ENCODE measurements around the gene DIAPH2.
A peak's percentile ranks its signal among the peaks of the same experiment; 100 is the strongest.

The DIAPH2 gene

GRCh38 chrX:96994093-96994492 is 309.5 kb downstream of the DIAPH2 start:
- no peak overlapping the region for H3K9ac ChIP-seq (ENCODE audit: low read length)
- no peak overlapping the region for H3K4me3 ChIP-seq (ENCODE audit: low read depth, low read length)

GRCh38 chrX:96997196-96997595 is 312.6 kb downstream of the DIAPH2 start:
- peaks cover 2% of the 10 kb centered on the region; the same call in 1 of the 2 replicates for H3K4me1 ChIP-seq (ENCODE audit: control insufficient read depth, insufficient read depth, low read length)
- H3K36me3 ChIP-seq (ENCODE audit: control insufficient read depth, insufficient read depth, low read length) = no peaks in the 10 kb centered on the region
- no peak overlapping the region for H3K4me3 ChIP-seq (ENCODE audit: low read depth, low read length)
- H3K9ac ChIP-seq (ENCODE audit: low read length) = no peak overlapping the region
- no peak overlapping the region for H3K27ac ChIP-seq (ENCODE audit: low read depth, low read length)
- H3K9me3 ChIP-seq (ENCODE audit: control insufficient read depth, insufficient read depth, low read depth, low read length) = peaks cover 14% of the 10 kb centered on the region
- H3K27me3 ChIP-seq (ENCODE audit: control insufficient read depth, insufficient read depth, low read length) = no peaks in the 10 kb centered on the region

More at GRCh38 chrX:96994093-96994492, 309.5 kb downstream of the DIAPH2 start:
- Histone ChIP-seq H3K27me3 (ENCODE audit: control insufficient read depth, insufficient read depth, low read length) (no peaks in the 10 kb centered on the region), H3K9me3 (ENCODE audit: control insufficient read depth, insufficient read depth, low read depth, low read length) (peaks cover 4% of the 10 kb centered on the region; the same call in 1 of the 2 replicates), H3K27ac (ENCODE audit: low read depth, low read length) (no peak overlapping the region), H3K4me1 (ENCODE audit: control insufficient read depth, insufficient read depth, low read length) (peaks cover 9% of the 10 kb centered on the region; the same call in 1 of the 2 replicates), H3K36me3 (ENCODE audit: control insufficient read depth, insufficient read depth, low read length) (no peaks in the 10 kb centered on the region)

GRCh38 chrX:97000682-97001368 is 316.2 kb downstream of the DIAPH2 start:
- no peaks in the 10 kb centered on the region for H3K27me3 ChIP-seq (ENCODE audit: control insufficient read depth, insufficient read depth, low read length)
- H3K4me1 ChIP-seq (ENCODE audit: control insufficient read depth, insufficient read depth, low read length) = no peaks in the 10 kb centered on the region
- H3K4me3 ChIP-seq (ENCODE audit: low read depth, low read length) = no peak overlapping the region
- H3K9ac ChIP-seq (ENCODE audit: low read length) = no peak overlapping the region
- no peak overlapping the region for H3K27ac ChIP-seq (ENCODE audit: low read depth, low read length)
- peaks cover 14% of the 10 kb centered on the region for H3K9me3 ChIP-seq (ENCODE audit: control insufficient read depth, insufficient read depth, low read depth, low read length)
- no peaks in the 10 kb centered on the region for H3K36me3 ChIP-seq (ENCODE audit: control insufficient read depth, insufficient read depth, low read length)

GRCh38 chrX:97006167-97006566 is 321.5 kb downstream of the DIAPH2 start:
- H3K27me3 ChIP-seq (ENCODE audit: control insufficient read depth, insufficient read depth, low read length) = no peaks in the 10 kb centered on the region
- H3K27ac ChIP-seq (ENCODE audit: low read depth, low read length) = no peak overlapping the region
- H3K36me3 ChIP-seq (ENCODE audit: control insufficient read depth, insufficient read depth, low read length) = no peaks in the 10 kb centered on the region
- no peak overlapping the region for H3K9ac ChIP-seq (ENCODE audit: low read length)
- no peak overlapping the region for H3K4me3 ChIP-seq (ENCODE audit: low read depth, low read length)
- no peaks in the 10 kb centered on the region for H3K9me3 ChIP-seq (ENCODE audit: control insufficient read depth, insufficient read depth, low read depth, low read length)
- no peaks in the 10 kb centered on the region for H3K4me1 ChIP-seq (ENCODE audit: control insufficient read depth, insufficient read depth, low read length)

GRCh38 chrX:97009391-97009790 is 324.7 kb downstream of the DIAPH2 start:
- H3K9ac ChIP-seq (ENCODE audit: low read length) = no peak overlapping the region
- no peak overlapping the region for H3K27ac ChIP-seq (ENCODE audit: low read depth, low read length)
- no peaks in the 10 kb centered on the region for H3K9me3 ChIP-seq (ENCODE audit: control insufficient read depth, insufficient read depth, low read depth, low read length)
- H3K36me3 ChIP-seq (ENCODE audit: control insufficient read depth, insufficient read depth, low read length) = no peaks in the 10 kb centered on the region
- H3K4me1 ChIP-seq (ENCODE audit: control insufficient read depth, insufficient read depth, low read length) = no peaks in the 10 kb centered on the region
- no peaks in the 10 kb centered on the region for H3K27me3 ChIP-seq (ENCODE audit: control insufficient read depth, insufficient read depth, low read length)
- no peak overlapping the region for H3K4me3 ChIP-seq (ENCODE audit: low read depth, low read length)

GRCh38 chrX:97011540-97011939 is 326.9 kb downstream of the DIAPH2 start:
- Histone ChIP-seq H3K27me3 (ENCODE audit: control insufficient read depth, insufficient read depth, low read length) (no peaks in the 10 kb centered on the region), H3K9ac (ENCODE audit: low read length) (no peak overlapping the region), H3K27ac (ENCODE audit: low read depth, low read length) (no peak overlapping the region), H3K9me3 (ENCODE audit: control insufficient read depth, insufficient read depth, low read depth, low read length) (no peaks in the 10 kb centered on the region), H3K4me1 (ENCODE audit: control insufficient read depth, insufficient read depth, low read length) (no peaks in the 10 kb centered on the region), H3K4me3 (ENCODE audit: low read depth, low read length) (no peak overlapping the region), H3K36me3 (ENCODE audit: control insufficient read depth, insufficient read depth, low read length) (no peaks in the 10 kb centered on the region)

GRCh38 chrX:97016106-97016505 is 331.5 kb downstream of the DIAPH2 start:
- Histone ChIP-seq H3K9ac (ENCODE audit: low read length) (no peak overlapping the region), H3K36me3 (ENCODE audit: control insufficient read depth, insufficient read depth, low read length) (no peaks in the 10 kb centered on the region), H3K27ac (ENCODE audit: low read depth, low read length) (no peak overlapping the region), H3K9me3 (ENCODE audit: control insufficient read depth, insufficient read depth, low read depth, low read length) (no peaks in the 10 kb centered on the region), H3K27me3 (ENCODE audit: control insufficient read depth, insufficient read depth, low read length) (no peaks in the 10 kb centered on the region), H3K4me3 (ENCODE audit: low read depth, low read length) (no peak overlapping the region), H3K4me1 (ENCODE audit: control insufficient read depth, insufficient read depth, low read length) (no peaks in the 10 kb centered on the region)

- peaks cover 4% of the 10 kb centered on the region for H3K4me1 ChIP-seq (ENCODE audit: control insufficient read depth, insufficient read depth, low read length)
- H3K27ac ChIP-seq (ENCODE audit: low read depth, low read length) = peak overlapping the region; percentile 75; the same call in 1 of the 2 replicates
- H3K36me3 ChIP-seq (ENCODE audit: control insufficient read depth, insufficient read depth, low read length) = no peaks in the 10 kb centered on the region
- no peaks in the 10 kb centered on the region for H3K27me3 ChIP-seq (ENCODE audit: control insufficient read depth, insufficient read depth, low read length)
- H3K9ac ChIP-seq (ENCODE audit: low read length) = no peak overlapping the region
- no peak overlapping the region for H3K4me3 ChIP-seq (ENCODE audit: low read depth, low read length)
- no peaks in the 10 kb centered on the region for H3K9me3 ChIP-seq (ENCODE audit: control insufficient read depth, insufficient read depth, low read depth, low read length)
These were observed 337.0 kb downstream of the DIAPH2 start for GRCh38 chrX:97021680-97022079.

- H3K27me3 ChIP-seq (ENCODE audit: control insufficient read depth, insufficient read depth, low read length) = no peaks in the 10 kb centered on the region
- no peaks in the 10 kb centered on the region for H3K9me3 ChIP-seq (ENCODE audit: control insufficient read depth, insufficient read depth, low read depth, low read length)
- peak overlapping the region; percentile 66 for H3K27ac ChIP-seq (ENCODE audit: low read depth, low read length)
- no peak overlapping the region for H3K9ac ChIP-seq (ENCODE audit: low read length)
- no peaks in the 10 kb centered on the region for H3K36me3 ChIP-seq (ENCODE audit: control insufficient read depth, insufficient read depth, low read length)
- no peak overlapping the region for H3K4me3 ChIP-seq (ENCODE audit: low read depth, low read length)
- peaks cover 16% of the 10 kb centered on the region for H3K4me1 ChIP-seq (ENCODE audit: control insufficient read depth, insufficient read depth, low read length)
These were observed 341.8 kb downstream of the DIAPH2 start for GRCh38 chrX:97026406-97026805.

GRCh38 chrX:97027384-97027922 is 342.8 kb downstream of the DIAPH2 start:
- Histone ChIP-seq H3K27ac (ENCODE audit: low read depth, low read length) (peak overlapping the region; percentile 59; the same call in 1 of the 2 replicates), H3K4me3 (ENCODE audit: low read depth, low read length) (no peak overlapping the region)

GRCh38 chrX:97030463-97030862 is 345.8 kb downstream of the DIAPH2 start:
- peaks cover 16% of the 10 kb centered on the region for H3K4me1 ChIP-seq (ENCODE audit: control insufficient read depth, insufficient read depth, low read length)
- no peak overlapping the region for H3K27ac ChIP-seq (ENCODE audit: low read depth, low read length)
- H3K9ac ChIP-seq (ENCODE audit: low read length) = no peak overlapping the region
- no peaks in the 10 kb centered on the region for H3K9me3 ChIP-seq (ENCODE audit: control insufficient read depth, insufficient read depth, low read depth, low read length)
- no peaks in the 10 kb centered on the region for H3K27me3 ChIP-seq (ENCODE audit: control insufficient read depth, insufficient read depth, low read length)
- H3K4me3 ChIP-seq (ENCODE audit: low read depth, low read length) = no peak overlapping the region
- no peaks in the 10 kb centered on the region for H3K36me3 ChIP-seq (ENCODE audit: control insufficient read depth, insufficient read depth, low read length)

More at GRCh38 chrX:97027384-97027922, 342.8 kb downstream of the DIAPH2 start:
- Histone ChIP-seq H3K4me1 (ENCODE audit: control insufficient read depth, insufficient read depth, low read length) (peaks cover 16% of the 10 kb centered on the region), H3K9me3 (ENCODE audit: control insufficient read depth, insufficient read depth, low read depth, low read length) (no peaks in the 10 kb centered on the region), H3K9ac (ENCODE audit: low read length) (no peak overlapping the region), H3K36me3 (ENCODE audit: control insufficient read depth, insufficient read depth, low read length) (no peaks in the 10 kb centered on the region), H3K27me3 (ENCODE audit: control insufficient read depth, insufficient read depth, low read length) (no peaks in the 10 kb centered on the region)

Measured in HUES6 (cell line).